Neural crest cell (in vitro differentiated cells): ENCODE data around the gene OSBPL1A. TPM values are rescaled to one million over a fixed set of nuclear protein-coding genes. Genes with fewer than 3 reads are reported as not detected.

ENCODE experiments used
- DNase-seq: peaks from one replicate; pipeline ENCODE4 v3.0.0; 2021; ENCODE audit warnings: low read depth, mixed read lengths, low spot score
- H3K27ac Mint-ChIP-seq: one replicate; pipeline ENCODE4 v1.8.0; 2021; ENCODE audit warnings: mild to moderate bottlenecking, mixed read lengths; ENCODE audit not compliant: unreplicated experiment
- H3K27me3 Mint-ChIP-seq: 2 replicates; pipeline ENCODE4 v1.8.0; 2021; ENCODE audit warnings: low read depth, mild to moderate bottlenecking, mixed read lengths
- H3K36me3 Mint-ChIP-seq: 2 replicates; pipeline ENCODE4 v1.8.0; 2021; ENCODE audit warnings: low read depth, mild to moderate bottlenecking, mixed read lengths
- H3K4me1 Mint-ChIP-seq: 2 replicates; pipeline ENCODE4 v1.8.0; 2021; ENCODE audit warnings: mixed read lengths
- H3K4me3 Mint-ChIP-seq: one replicate; pipeline ENCODE4 v1.8.0; 2021; ENCODE audit warnings: mild to moderate bottlenecking, mixed read lengths
- H3K9me3 Mint-ChIP-seq: 2 replicates; pipeline ENCODE4 v1.8.0; 2021; ENCODE audit warnings: mixed read lengths
- total RNA-seq: library from RNA; stranded (reverse); gene quantifications from 2 replicates; pipeline ENCODE4 v1.2.1, GENCODE V29; 2021
- TF ChIP-seq, protein P1 (sequence below): fragments of 200-600 bp; sonication (generic); conservative IDR thresholded peaks from 2 replicates; pipeline ENCODE4 v1.5.0; 2021; ENCODE audit warnings: antibody characterized with exemption, mild to moderate bottlenecking

OSBPL1A gene
- total RNA-seq, 1 donor from 2014 or later: 45.8 TPM

GRCh38 chr18:24270937-24271380 lies 126.7 kb downstream of the OSBPL1A start:
- peak overlapping the region; percentile 75 for H3K27ac Mint-ChIP-seq

DNA sequence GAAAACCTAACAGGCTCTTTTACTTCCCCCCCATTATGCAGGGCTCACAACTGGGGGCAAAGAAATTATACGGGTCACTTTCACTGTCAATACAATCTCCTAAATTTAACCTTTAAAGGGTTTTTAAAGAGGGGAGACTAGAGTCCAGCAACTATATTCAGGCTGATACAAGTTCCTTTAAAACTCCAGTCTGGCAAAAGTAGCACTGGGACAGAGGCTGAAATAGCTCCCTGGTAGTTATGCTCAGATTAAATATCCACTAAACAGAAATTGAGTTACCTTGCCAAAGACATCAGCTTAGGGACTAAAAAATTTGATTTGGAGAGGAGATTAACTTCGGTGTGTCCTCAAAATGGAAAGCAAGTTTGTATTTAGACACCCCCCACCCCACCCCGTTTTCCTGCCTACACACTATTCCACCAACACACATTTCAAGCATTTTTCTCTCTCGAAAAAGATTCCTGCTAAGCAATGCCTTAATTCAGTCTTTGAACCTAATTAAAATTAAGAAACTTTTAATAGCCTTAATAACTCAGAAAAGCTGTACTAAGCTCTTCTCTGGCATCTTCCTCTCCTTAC lies 127.2 kb downstream of the OSBPL1A start:
- DNase-seq: no peak
- peak overlapping the region; percentile 90 for H3K4me3 Mint-ChIP-seq
- TF ChIP-seq, protein P1, sequence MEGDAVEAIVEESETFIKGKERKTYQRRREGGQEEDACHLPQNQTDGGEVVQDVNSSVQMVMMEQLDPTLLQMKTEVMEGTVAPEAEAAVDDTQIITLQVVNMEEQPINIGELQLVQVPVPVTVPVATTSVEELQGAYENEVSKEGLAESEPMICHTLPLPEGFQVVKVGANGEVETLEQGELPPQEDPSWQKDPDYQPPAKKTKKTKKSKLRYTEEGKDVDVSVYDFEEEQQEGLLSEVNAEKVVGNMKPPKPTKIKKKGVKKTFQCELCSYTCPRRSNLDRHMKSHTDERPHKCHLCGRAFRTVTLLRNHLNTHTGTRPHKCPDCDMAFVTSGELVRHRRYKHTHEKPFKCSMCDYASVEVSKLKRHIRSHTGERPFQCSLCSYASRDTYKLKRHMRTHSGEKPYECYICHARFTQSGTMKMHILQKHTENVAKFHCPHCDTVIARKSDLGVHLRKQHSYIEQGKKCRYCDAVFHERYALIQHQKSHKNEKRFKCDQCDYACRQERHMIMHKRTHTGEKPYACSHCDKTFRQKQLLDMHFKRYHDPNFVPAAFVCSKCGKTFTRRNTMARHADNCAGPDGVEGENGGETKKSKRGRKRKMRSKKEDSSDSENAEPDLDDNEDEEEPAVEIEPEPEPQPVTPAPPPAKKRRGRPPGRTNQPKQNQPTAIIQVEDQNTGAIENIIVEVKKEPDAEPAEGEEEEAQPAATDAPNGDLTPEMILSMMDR: no peak
- peaks cover 31% of the 10 kb centered on the region for H3K4me1 Mint-ChIP-seq
- peak overlapping the region; percentile 75 for H3K27ac Mint-ChIP-seq
- H3K36me3 Mint-ChIP-seq: peaks cover 15% of the 10 kb centered on the region
- H3K27me3 Mint-ChIP-seq: no peaks in the 10 kb centered on the region
- no peaks in the 10 kb centered on the region for H3K9me3 Mint-ChIP-seq

More at GRCh38 chr18:24270937-24271380, 126.7 kb downstream of the OSBPL1A start:
- H3K9me3 Mint-ChIP-seq: no peaks in the 10 kb centered on the region
- DNase-seq: no peak
- no peaks in the 10 kb centered on the region for H3K27me3 Mint-ChIP-seq
- TF ChIP-seq, protein P1: no peak
- peaks cover 12% of the 10 kb centered on the region for H3K36me3 Mint-ChIP-seq
- peaks cover 31% of the 10 kb centered on the region for H3K4me1 Mint-ChIP-seq
- H3K4me3 Mint-ChIP-seq: peak overlapping the region; percentile 90

DNA sequence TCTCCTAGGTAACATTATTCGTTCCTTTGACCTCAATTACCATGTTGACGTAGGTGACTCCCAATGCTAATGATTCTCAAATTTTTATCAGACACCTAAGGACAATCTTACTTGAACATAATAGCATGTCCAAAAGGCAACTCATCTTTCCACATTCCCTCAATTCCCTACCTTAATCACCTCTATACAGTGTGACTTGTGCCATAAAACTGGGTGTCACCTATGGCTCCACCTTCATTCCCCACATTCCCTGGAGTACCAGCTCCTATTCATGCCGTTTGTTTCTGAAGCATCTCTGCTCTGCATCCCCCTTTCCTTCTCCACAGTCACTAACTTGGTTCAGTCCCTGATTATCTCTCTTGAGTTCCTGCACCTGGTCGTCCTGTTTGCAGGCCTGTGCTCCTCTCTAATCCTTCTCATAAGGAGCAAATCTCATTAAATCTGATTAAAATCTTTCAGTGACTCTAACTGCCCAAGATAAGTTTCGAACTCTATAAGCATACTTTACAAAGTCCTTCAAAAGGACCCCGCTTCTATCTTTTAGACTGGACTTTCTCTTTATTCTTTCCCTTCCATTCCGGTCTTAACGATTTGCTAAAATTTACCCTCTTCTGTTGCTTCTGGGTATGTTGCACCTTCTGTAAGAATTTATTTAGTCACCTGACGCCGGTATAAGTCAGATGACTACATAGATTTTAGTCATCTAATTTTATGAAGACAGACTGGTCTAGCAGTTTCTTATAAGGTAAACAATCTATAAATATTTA lies 128.7 kb downstream of the OSBPL1A start:
- H3K9me3 Mint-ChIP-seq: no peaks in the 10 kb centered on the region
- peaks cover 18% of the 10 kb centered on the region for H3K36me3 Mint-ChIP-seq
- TF ChIP-seq, protein P1: no peak
- no peak overlapping the region for H3K27ac Mint-ChIP-seq
- no peak overlapping the region for H3K4me3 Mint-ChIP-seq
- DNase-seq: no peak
- no peaks in the 10 kb centered on the region for H3K27me3 Mint-ChIP-seq
- H3K4me1 Mint-ChIP-seq: peaks cover 29% of the 10 kb centered on the region

DNA sequence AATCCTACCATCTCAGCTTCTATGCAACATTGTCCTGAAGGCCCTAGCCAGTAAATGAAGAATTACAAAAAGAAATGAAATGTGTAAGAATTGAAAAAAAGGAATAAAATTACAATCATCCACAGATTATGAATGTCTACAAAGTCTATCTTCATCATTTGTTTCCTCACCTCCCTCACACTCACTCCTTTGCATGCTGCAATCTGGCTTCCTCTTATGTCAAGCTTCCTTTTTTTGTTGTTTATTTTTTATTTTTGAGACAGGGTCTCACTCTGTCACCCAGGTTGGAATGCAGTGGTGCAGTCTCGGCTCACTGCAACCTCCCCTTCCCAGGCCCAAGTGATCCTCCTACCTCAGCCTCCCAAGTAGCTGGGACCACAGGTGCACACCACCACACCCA lies 129.7 kb downstream of the OSBPL1A start:
- H3K4me3 Mint-ChIP-seq: no peak overlapping the region
- TF ChIP-seq, protein P1: no peak
- H3K27ac Mint-ChIP-seq: no peak overlapping the region
- H3K27me3 Mint-ChIP-seq: no peaks in the 10 kb centered on the region
- peaks cover 29% of the 10 kb centered on the region for H3K4me1 Mint-ChIP-seq
- DNase-seq: no peak
- peaks cover 19% of the 10 kb centered on the region for H3K36me3 Mint-ChIP-seq
- no peaks in the 10 kb centered on the region for H3K9me3 Mint-ChIP-seq

DNA sequence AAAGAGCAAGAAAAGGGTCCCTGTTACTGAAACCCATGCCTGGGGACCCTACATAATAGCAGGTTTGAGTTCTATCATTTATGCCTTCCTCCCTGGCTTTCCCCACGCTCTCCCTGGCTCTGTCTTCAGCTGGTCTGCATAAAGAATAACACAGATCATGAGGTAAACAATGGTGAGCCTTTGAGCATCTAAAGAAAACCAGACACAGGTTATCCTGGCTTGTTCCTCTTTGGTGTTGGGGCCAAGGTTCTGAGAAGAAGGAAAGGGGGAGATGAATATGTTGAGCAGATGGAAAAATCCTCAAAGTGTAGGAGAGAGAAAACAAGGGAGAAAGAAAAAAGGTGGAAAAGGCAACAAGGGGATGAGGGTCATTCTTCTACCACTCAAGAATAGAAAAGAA lies 131.5 kb downstream of the OSBPL1A start:
- Mint-ChIP-seq H3K27me3 (no peaks in the 10 kb centered on the region), H3K4me3 (no peak overlapping the region), H3K4me1 (peaks cover 24% of the 10 kb centered on the region), H3K36me3 (peaks cover 20% of the 10 kb centered on the region), H3K9me3 (no peaks in the 10 kb centered on the region), H3K27ac (peak overlapping the region; percentile 73)
- no peak for DNase-seq
- TF ChIP-seq, protein P1: no peak
